ENCODE data around the gene ZNF263. TPM values are rescaled to one million over a fixed set of nuclear protein-coding genes. Genes with fewer than 3 reads are reported as not detected.

The ZNF263 gene
- total and polyA plus RNA-seq, 9 of the 15 experiments (the other 6 are each of a cell fraction or from before 2014, with no cell fraction given) = 4.6 to 48.3 (median 31.8) TPM

DNA sequence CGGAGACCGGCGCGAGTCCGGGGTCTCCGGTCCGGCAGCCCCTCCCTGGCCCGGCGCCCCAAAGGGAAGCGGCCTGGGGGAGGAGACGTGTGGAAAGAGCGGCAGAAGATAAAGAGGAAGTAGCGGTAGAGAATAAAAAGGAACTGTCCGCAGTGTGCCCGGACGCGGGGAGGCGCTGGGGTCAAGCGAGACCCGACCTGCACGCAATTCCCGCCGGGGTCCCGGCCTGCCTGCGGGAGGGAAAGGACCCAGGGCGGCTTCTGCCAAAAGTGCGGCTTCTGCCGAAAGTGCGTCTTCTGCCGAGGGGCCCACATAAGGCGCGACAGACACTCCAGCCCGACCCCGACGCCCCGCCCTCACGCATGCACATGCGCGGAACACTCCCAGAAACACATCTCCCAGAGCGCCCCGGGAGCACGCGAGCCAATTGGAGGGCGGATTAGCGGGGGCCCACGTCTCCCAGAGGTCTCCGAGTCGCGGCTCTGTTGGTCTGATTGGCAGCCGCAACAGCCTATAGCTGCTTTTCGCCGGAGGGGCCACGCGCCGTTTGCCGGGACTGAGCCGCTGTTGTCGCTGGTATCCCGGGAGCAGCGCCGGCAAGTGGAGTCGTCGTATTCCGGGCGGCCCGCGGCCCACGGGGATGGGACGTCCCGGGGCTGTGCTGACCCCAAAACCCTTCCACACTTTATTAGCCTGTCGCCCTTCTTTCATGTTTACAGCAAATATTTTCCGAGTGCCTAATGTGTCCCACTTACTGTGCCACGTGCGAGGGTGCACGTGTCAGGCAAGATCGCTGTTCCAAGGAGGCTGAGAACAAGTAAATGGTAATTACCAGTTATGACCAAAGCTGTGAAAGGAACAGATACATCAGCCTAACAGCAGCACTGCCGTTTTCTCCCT lies 18.9 kb upstream of the ZNF263 start (continued):
- TF ChIP-seq HDAC6 (IDR thresholded peaks at IDR 0.05; ENCODE audit: low read depth, low read length) (no peak), MTA1 (IDR thresholded peaks at IDR 0.05; ENCODE audit: borderline replicate concordance) (no peak), POLR2H (tag; IDR thresholded peaks at IDR 0.05; ENCODE audit: low read depth) (peak; percentile 44; the same call in 1 of the 2 replicates), RBM15 (IDR thresholded peaks at IDR 0.05; ENCODE audit: insufficient read depth, low read length) (no peak), ZSCAN32 (CRISPR knock-in tag; IDR thresholded peaks at IDR 0.05) (no peak), NFXL1 (CRISPR knock-in tag; IDR thresholded peaks at IDR 0.05) (no peak), PHF8 (IDR thresholded peaks at IDR 0.05; ENCODE audit: borderline replicate concordance, low read length) (peak; percentile 89; the same call in 1 of the 2 replicates), FOXA1 (IDR thresholded peaks at IDR 0.05; ENCODE audit: borderline replicate concordance) (no peak), SRSF9 (IDR thresholded peaks at IDR 0.05; ENCODE audit: borderline replicate concordance, low read depth, low read length) (no peak), ZNF384 (IDR thresholded peaks at IDR 0.05; ENCODE audit: low read depth, low read length) (no peak), SMAD3 (CRISPR knock-in tag; conservative IDR thresholded peaks at IDR 0.05) (no peak), POLR2AphosphoS2 (IDR thresholded peaks at IDR 0.05; ENCODE audit: low read length) (no peak; the same call in 1 of the 2 replicates), IRF9 (tag; IDR thresholded peaks at IDR 0.05) (no peak), DNMT1 (IDR thresholded peaks at IDR 0.05) (no peak), ZNF212 (CRISPR knock-in tag; IDR thresholded peaks at IDR 0.05) (no peak), MAFF (IDR thresholded peaks at IDR 0.05; ENCODE audit: low read length) (no peak), NFE2L1 (tag; IDR thresholded peaks at IDR 0.05; ENCODE audit: borderline replicate concordance, low read depth) (no peak), SETDB1 (IDR thresholded peaks at IDR 0.05; ENCODE audit: low read length) (no peak)
- TF ChIP-seq, protein P1, sequence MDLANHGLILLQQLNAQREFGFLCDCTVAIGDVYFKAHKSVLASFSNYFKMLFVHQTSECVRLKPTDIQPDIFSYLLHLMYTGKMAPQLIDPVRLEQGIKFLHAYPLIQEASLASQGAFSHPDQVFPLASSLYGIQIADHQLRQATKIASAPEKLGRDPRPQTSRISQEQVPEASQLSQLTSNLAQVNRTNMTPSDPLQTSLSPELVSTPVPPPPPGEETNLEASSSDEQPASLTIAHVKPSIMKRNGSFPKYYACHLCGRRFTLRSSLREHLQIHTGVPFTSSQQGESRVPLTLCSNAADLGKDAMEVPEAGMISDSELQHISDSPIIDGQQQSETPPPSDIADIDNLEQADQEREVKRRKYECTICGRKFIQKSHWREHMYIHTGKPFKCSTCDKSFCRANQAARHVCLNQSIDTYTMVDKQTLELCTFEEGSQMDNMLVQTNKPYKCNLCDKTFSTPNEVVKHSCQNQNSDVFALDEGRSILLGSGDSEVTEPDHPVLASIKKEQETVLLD (IDR thresholded peaks at IDR 0.05) = peak; percentile 75
- TF ChIP-seq, protein P2, sequence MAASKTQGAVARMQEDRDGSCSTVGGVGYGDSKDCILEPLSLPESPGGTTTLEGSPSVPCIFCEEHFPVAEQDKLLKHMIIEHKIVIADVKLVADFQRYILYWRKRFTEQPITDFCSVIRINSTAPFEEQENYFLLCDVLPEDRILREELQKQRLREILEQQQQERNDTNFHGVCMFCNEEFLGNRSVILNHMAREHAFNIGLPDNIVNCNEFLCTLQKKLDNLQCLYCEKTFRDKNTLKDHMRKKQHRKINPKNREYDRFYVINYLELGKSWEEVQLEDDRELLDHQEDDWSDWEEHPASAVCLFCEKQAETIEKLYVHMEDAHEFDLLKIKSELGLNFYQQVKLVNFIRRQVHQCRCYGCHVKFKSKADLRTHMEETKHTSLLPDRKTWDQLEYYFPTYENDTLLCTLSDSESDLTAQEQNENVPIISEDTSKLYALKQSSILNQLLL (CRISPR knock-in tag; IDR thresholded peaks at IDR 0.05; ENCODE audit: borderline replicate concordance) = no peak
- TF ChIP-seq, protein P3, sequence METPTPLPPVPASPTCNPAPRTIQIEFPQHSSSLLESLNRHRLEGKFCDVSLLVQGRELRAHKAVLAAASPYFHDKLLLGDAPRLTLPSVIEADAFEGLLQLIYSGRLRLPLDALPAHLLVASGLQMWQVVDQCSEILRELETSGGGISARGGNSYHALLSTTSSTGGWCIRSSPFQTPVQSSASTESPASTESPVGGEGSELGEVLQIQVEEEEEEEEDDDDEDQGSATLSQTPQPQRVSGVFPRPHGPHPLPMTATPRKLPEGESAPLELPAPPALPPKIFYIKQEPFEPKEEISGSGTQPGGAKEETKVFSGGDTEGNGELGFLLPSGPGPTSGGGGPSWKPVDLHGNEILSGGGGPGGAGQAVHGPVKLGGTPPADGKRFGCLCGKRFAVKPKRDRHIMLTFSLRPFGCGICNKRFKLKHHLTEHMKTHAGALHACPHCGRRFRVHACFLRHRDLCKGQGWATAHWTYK (CRISPR knock-in tag; IDR thresholded peaks at IDR 0.05) = no peak
- TF ChIP-seq, protein P4, sequence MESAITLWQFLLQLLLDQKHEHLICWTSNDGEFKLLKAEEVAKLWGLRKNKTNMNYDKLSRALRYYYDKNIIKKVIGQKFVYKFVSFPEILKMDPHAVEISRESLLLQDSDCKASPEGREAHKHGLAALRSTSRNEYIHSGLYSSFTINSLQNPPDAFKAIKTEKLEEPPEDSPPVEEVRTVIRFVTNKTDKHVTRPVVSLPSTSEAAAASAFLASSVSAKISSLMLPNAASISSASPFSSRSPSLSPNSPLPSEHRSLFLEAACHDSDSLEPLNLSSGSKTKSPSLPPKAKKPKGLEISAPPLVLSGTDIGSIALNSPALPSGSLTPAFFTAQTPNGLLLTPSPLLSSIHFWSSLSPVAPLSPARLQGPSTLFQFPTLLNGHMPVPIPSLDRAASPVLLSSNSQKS (CRISPR knock-in tag; IDR thresholded peaks at IDR 0.05) = no peak
